Testis (tissue), 2 donors: ENCODE results near the gene SLC24A3.

Experiments used
- CTCF ChIP-seq, 3 experiments: fragments of 450-650 bp in 2 of 3; fragments of 200-600 bp in 1 of 3; sonication (generic) in 1 of 3; IDR thresholded peaks; one replicate each; pipeline ENCODE4 v1.5.1; 2016 to 2019; ENCODE audit warnings: antibody characterized with exemption in 3 of 3, mild to moderate bottlenecking in 2 of 3, moderate library complexity in 1 of 3
- POLR2A ChIP-seq: fragments of 450-650 bp; IDR thresholded peaks from one replicate; pipeline ENCODE4 v1.6.1; 2017; ENCODE audit warnings: antibody characterized with exemption, mild to moderate bottlenecking, moderate library complexity

- TF ChIP-seq POLR2A (no peak), CTCF (IDR thresholded peaks at IDR 0.05) (no peak)
Observed at GRCh38 chr20:19313342-19314069, 101.1 kb downstream of the SLC24A3 start.
